GM12874 (cell line): ENCODE results near the gene EMILIN3.
A peak's percentile ranks its signal among the peaks of the same experiment; 100 is the strongest.

Source experiments
- TF ChIP-seq, protein P1 (sequence below): IDR thresholded peaks from 2 replicates; pipeline ENCODE4 v1.5.1; 2011; ENCODE audit warnings: low read depth, mild to moderate bottlenecking, control low read depth, low read length, moderate library complexity; ENCODE audit not compliant: insufficient read depth

EMILIN3 gene, protein sequence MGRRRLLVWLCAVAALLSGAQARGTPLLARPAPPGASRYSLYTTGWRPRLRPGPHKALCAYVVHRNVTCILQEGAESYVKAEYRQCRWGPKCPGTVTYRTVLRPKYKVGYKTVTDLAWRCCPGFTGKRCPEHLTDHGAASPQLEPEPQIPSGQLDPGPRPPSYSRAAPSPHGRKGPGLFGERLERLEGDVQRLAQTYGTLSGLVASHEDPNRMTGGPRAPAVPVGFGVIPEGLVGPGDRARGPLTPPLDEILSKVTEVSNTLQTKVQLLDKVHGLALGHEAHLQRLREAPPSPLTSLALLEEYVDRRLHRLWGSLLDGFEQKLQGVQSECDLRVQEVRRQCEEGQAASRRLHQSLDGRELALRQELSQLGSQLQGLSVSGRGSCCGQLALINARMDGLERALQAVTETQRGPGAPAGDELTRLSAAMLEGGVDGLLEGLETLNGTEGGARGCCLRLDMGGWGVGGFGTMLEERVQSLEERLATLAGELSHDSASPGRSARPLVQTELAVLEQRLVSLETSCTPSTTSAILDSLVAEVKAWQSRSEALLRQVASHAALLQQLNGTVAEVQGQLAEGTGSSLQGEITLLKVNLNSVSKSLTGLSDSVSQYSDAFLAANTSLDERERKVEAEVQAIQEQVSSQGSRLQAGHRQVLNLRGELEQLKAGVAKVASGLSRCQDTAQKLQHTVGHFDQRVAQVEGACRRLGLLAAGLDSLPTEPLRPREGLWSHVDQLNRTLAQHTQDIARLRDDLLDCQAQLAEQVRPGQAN

DNA sequence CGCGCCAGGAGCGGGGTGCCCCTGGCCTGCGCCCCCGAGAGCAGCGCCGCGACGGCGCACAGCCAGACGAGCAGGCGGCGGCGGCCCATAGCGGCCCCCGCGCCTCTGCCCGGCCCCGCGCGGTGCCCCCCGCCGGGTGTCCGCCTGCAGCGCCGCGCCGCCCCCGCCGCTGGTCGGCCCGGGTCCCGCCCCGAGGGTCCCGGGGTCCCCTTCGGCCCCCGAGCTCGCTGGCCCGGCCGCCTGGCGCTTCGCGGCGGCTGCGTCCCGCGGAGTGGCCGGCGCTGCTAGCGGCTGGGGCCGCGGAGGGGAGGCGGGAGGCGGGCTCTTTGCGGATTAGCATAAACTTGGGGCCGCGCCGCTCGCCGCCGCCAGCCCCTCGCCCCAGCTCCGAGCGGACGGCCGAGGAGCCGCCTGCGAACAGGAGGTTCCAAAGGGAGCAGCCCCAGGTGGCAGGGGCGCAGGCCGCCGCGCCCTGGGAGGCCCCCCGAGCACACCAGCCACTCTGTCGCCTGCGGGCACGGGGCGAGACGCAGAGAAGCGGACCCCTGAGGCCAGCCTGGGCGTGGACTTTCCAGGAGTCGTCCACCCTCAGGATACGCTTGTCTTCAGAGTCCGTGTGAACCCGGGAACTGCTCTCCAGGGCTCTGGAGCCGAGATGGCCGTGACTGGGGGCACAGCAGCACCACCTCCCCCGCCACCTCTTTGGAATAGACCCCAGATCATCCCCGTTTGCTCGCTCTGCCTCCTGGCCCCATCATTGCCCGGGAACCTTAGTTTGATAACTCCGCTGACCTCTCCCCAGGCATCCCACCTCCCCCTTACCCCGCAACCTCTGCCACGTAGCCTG lies at the start of gene EMILIN3:
Gene EMILIN3, minus strand, starts transcription at position 273 of the 847 bp plus-strand sequence. Its CDS starts 184 bp downstream, at position 89.
- TF ChIP-seq, protein P1, sequence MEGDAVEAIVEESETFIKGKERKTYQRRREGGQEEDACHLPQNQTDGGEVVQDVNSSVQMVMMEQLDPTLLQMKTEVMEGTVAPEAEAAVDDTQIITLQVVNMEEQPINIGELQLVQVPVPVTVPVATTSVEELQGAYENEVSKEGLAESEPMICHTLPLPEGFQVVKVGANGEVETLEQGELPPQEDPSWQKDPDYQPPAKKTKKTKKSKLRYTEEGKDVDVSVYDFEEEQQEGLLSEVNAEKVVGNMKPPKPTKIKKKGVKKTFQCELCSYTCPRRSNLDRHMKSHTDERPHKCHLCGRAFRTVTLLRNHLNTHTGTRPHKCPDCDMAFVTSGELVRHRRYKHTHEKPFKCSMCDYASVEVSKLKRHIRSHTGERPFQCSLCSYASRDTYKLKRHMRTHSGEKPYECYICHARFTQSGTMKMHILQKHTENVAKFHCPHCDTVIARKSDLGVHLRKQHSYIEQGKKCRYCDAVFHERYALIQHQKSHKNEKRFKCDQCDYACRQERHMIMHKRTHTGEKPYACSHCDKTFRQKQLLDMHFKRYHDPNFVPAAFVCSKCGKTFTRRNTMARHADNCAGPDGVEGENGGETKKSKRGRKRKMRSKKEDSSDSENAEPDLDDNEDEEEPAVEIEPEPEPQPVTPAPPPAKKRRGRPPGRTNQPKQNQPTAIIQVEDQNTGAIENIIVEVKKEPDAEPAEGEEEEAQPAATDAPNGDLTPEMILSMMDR: no peak

DNA sequence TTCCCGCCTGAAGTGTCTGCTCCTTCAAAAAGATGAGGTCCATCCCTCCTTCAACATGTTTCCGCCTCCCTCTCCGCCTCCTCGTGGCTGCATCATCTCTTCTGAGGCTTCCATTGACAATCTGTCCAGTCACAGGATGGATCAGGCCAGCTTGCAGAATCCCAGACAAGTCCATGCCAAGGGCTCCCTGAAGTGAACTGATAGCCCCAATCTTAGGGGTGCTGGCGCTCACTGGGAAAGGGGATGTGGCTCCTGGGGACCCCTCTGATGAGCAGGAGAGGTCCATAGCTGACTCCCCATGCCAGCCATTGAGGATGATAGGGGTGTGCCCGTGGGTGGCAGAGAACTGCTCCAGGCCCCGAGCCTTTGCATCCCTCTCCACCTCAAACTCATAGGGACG lies 48.6 kb upstream of the EMILIN3 start:
- TF ChIP-seq, protein P1: no peak

DNA sequence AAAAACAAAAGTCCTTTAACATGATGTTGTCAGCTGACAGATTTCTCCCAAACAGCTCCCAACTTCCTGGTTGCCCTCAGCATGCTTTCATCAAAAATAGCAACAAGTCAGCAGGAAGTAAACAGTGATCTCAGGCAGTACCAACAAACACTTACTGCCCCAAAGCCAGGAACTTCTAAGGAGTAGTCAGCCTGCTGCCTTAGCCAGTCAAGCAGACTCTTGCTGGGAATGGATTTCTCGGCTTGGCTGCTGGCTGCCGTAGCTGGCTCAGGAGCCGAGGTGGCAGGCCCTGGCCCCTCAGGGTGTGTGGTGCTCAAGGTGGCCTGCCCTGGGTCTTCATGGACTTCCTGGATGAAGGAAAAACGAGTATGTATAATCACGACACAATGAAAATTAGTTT lies 46.6 kb upstream of the EMILIN3 start:
- TF ChIP-seq, protein P1: no peak

DNA sequence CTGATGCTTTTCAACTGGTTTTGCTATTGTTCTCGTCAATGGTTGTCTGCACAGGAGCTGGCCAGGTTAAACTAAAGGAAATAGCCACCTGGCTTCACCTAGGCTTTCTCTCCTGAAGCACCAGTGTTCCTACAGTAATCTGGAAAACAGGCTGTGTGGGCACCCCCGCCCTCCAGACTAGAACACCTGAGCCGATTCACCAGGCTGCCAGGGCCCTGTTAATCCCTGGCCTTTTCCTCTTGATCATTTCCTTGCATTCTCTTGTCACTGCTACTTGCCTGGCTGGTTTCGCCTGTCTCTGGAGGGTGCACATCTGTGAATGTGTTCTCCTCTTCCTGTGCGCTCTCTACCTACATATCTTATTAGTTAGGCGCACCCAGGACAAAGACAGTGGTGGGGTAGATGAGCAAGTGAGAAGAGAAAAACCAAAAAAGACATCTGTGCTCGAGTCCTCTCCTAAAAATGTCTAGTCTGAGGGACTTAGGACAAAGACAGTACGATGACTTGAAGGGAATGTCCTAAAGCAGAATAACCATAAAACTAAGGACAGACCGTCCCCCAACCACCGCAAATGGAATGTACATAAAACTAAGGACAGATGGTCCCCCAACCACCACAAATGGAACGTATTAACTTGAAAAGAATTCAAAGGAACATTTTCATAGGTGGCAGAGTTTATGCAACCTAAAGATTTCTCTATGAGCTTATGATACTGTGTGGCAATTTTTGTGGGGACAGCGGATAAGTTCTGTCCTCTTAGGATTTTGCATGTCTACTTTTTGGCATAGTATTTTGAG lies 45.9 kb upstream of the EMILIN3 start:
- TF ChIP-seq, protein P1: no peak

DNA sequence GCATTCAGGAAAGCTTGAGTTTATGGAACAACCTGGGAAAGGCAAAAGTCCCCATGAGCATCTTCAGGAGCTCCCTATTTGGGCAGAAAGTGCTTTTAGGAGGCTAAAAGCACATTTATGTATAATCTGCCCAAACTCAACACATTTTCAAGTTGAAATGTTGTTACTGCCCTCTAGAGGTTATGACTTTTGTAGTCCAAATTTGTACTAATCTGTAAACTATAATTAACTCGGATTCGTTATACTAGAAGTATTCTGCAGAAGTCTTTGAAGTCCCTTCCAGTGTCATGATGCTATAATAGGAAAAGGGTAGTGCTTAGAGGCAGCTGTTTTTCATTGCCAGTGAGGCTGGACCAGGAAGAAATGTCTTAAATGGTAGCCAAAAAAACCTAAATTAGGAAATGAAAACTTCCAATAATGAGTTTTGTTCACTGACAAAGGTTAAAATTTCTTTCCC lies 44.8 kb upstream of the EMILIN3 start:
- TF ChIP-seq, protein P1: peak; percentile 7; the same call in 1 of the 2 replicates

DNA sequence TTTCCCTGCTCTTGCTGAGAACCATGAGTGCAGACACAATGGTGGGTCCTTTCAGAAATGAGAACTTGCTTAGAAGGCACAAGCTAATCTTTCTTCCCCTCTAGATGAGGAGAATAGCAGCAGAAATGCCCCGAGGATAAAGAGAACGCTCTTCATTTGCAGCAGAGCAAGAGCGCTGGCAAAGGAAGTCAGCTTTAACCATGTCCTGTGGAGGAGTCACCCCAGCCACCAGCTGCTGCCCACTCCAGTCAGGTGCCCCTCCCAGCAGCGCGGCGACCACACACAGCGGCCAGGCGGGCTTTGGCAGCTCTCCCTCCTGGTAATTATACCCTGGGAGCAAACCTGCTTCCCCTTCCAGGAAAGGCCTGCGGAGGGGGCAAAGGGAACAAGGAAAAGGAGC lies 42.4 kb upstream of the EMILIN3 start:
- TF ChIP-seq, protein P1: no peak
